K562 treated with DMSO at 1 percent for 48 hours (cell line): ENCODE data around the gene STX16. TPM values are rescaled to one million over a fixed set of nuclear protein-coding genes. Genes with fewer than 3 reads are reported as not detected.

Experiments used
- total RNA-seq: library from RNA; unstranded; fragments of 300-600 nt; gene quantifications from 2 replicates; pipeline ENCODE4 v1.2.3, GENCODE V29; 2022; ENCODE audit warnings: low replicate concordance; ENCODE audit errors: extremely low read depth

Gene STX16
- not detected in 2 replicates for total RNA-seq

GRCh38 chr20:58650776-58651558, at the start of gene STX16:
STX16 (plus strand) TSS chr20:58651283; CDS start chr20:58652007, 724 bp downstream.

GRCh38 chr20:58692579-58693225, 41.6 kb downstream of the STX16 start, which contains the start of gene NPEPL1:
NPEPL1 (plus strand) TSS chr20:58692800; CDS start chr20:58692901, 101 bp downstream.

Other genes with a start within 250 kb of the STX16 start
- gene APCDD1L, start 135.9 kb upstream of the STX16 start, total RNA-seq = not detected in 2 replicates
- not detected in 2 replicates for gene NPEPL1, start 41.5 kb downstream of the STX16 start, total RNA-seq
- not detected in 2 replicates for gene GNAS-AS1, start 199.6 kb downstream of the STX16 start, total RNA-seq
- 466 and 817 TPM in 2 replicates for gene GNAS, start 201.4 kb downstream of the STX16 start, total RNA-seq